HG03139 (cell line): ENCODE results near the gene SGTB.
A peak's percentile ranks its signal among the peaks of the same experiment; 100 is the strongest.

Source experiments
- ATAC-seq: cut with Tn5 transposase; IDR thresholded peaks from one replicate; pipeline ENCODE4 v1.9.1; 2021; ENCODE audit not compliant: unreplicated experiment

SGTB gene, protein sequence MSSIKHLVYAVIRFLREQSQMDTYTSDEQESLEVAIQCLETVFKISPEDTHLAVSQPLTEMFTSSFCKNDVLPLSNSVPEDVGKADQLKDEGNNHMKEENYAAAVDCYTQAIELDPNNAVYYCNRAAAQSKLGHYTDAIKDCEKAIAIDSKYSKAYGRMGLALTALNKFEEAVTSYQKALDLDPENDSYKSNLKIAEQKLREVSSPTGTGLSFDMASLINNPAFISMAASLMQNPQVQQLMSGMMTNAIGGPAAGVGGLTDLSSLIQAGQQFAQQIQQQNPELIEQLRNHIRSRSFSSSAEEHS

DNA sequence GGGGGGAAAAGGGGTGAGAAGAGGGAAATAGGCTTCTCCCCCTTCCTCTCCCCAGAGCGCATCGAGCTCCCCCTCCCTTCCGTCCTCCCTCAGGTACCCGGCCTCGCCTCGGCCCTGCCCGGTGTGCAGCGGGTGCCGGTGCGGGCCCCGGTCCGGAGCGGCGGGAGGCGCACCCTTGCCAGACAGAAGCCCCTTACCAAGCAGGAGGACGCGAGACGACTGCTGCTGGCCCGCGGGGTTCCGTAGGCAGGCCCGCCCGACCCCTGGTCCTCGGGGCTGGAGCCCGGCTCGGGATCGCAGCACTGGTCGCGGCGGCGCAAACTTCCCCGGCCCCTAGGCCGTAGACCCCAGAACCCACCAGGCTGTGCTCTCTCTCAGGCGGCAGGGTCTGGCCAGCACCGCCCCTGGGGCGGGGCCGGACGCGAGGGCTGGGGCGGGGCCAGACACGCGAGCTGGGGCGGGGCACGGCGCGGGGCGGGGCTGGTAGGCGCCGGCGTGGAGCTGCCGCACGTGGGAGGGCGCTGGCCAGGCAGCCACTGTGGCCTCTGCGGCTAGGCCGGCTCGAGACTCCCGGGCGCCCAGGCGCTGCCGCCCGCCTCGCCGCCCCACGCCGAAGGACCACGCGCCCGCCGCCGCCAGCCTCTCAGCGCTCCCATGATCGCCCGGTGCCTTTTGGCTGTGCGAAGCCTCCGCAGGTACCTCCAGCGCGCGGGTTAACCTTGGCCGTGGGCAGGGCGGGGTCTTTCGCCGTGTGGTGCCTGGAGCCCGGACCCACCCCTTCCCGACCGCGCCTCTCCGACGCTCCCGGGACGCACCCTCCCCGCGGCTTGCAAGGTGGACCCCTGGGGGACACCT is at the start of gene SGTB, which contains the start of gene NLN:
Gene SGTB, minus strand, starts transcription at position 390 of the 855 bp plus-strand sequence. CDS start 1,302 bp downstream, outside the sequence.
Gene NLN, plus strand, starts transcription at position 486 of the 855 bp plus-strand sequence. Its CDS starts 169 bp downstream, at position 655.
- ATAC-seq, result peak; percentile 81

DNA sequence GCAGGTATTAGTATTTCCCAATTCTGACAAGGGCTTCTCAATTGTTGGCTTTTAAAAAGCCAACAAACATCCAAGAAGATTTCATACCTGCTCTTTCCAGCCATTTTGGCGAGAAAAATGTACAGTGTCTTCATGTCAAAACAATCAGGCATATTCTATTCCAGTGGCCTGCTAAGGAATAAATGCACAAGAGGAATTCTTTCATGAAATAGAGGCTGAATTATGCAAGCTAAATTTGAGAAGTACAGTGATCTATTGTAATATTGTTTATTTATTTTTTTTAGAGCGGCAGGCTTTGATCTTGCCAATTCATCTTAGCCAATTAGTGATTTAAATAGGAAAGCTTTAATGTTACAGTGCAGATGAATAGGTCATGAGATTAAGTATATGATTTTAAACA is 49.4 kb upstream of the SGTB start:
- ATAC-seq, result no peak

DNA sequence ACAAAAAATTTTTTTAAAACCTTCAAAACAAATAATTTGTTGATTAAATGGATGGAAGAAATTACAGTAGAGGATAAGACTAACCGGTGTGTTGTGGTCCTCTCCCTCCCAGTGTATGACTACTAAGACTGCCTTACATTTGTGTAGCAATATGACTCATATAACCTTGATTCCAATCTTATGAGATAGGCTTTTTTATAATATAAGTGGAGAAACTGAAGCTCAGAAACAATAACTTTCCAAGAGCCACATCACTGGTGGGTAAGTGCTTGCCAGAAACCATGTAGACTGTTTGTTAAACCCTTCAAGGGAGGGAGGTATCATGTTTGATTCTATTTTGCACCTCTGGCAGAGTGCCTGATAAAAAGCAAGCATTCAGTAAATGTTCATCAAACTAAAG is 47.6 kb upstream of the SGTB start:
- no peak for ATAC-seq

DNA sequence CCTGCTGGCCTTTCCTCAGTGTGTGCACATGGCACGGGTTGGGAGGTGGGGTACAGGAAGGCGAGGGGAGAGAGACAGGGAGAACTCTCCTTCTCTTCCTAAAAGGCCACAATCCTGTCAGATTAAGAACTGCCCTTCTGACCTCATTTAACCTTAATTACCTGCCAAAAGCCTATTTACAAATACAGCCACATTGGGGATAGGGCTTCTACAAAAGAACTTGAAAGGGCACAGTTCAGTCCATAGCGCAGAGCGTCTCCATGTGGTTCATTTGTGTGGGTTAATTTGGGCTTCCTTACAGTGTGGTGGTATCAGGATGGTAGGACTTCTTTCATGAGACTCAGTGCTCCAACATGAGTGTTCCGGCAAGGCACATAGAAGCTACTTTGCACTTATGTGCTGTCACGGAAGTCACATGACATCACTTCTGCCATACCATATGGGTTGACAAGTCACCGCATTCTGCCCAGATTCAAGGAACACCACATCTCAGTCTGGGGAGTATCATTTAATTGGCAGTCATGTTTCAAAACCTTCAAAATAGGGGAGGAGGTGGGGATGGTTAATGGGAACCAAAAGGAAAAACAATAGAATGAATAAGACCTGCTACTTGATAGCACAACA is 46.9 kb upstream of the SGTB start:
- no peak for ATAC-seq

DNA sequence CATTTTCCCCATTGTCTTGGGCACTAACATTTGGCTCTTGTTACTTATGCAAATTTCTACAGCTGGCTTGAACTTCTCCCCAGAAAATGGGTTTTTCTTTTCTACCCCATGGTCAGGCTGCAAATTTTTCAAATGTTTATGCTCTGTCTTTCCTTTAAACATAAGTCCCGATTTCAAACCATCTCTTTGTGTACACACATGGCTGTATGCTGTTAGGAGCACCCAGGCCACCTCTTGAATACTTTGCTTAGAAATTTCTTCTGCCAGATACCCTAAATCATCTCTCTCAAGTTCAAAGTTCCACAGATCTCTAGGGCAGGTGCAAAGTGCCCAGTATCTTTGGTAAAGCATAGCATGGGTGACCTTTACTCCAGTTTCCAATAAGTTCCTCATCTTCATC is 45.7 kb upstream of the SGTB start:
- no peak for ATAC-seq

DNA sequence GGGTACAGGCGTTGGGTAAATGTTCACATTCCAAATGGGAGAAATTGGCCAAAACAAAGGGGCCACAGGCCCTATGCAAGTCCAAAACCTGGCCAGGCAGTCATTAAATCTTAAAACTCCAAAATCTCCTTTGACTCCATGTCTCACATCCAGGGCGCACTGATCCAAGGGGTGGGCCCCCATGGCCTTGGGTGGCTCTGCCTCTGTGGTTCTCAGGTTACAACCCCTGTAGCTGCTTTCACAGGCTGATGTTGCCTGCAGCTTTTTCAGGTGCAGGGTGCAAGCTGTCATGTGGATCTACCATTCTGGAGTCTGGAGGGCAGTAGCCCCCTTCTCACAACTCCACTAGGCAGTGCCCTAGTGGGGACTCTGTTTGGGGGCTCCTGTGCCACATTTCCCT is 44.9 kb upstream of the SGTB start:
- no peak for ATAC-seq

DNA sequence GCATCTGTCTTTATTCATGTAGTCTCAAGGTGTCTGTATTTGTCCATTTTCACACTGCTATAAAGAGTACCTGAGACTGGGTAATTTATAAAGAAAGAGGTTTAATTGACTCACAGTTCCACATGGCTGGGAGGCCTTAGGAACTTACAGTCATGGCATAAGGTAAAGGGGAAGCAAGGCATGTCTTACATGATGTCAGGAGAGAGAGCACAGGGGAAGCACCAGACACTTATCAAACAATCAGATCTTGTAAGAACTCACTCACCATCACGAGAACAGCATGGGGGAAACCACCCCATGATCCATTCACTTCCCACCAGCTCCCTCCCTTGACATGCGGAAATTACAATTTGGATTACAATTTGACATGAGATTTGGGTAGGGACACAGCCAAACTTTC is 44.3 kb upstream of the SGTB start:
- ATAC-seq, result no peak

DNA sequence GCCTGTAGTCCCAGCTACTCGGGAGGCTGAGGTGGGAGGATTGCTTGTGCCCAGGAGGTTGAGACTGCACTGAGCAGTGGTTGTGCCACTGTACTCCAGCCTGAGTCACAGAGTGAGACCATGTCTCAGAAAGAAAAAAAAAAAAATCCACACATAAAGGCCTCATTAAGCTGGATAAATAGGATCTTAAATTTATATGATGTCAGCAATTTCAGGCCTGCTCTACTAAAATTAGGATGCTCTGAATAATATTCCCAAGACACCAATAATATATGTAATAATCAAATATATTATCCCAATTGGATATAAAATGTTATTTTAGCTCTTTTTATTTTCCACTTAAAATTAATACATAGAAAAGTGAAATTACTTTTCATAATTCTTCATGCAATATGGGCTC is 43.7 kb upstream of the SGTB start:
- no peak for ATAC-seq

DNA sequence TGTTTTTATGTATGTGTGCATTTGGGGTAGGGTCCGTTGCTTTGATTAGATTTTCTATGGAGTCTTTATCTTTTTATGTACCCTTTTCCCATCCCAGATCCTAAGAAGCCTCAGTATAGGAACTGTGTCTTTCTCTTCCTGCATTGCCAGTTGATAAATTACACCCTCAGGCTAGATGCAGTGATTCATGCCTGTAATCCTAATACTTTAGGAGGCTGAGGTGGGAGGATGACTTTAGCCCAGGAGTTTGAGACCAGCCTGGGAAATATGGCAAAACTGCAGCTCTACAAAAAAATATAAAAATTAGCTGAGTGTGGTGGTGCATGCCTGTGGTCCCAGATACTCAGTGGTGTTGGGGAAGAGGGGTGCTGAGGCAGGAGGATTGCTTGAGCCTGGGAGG is 40.3 kb upstream of the SGTB start:
- ATAC-seq, result no peak

DNA sequence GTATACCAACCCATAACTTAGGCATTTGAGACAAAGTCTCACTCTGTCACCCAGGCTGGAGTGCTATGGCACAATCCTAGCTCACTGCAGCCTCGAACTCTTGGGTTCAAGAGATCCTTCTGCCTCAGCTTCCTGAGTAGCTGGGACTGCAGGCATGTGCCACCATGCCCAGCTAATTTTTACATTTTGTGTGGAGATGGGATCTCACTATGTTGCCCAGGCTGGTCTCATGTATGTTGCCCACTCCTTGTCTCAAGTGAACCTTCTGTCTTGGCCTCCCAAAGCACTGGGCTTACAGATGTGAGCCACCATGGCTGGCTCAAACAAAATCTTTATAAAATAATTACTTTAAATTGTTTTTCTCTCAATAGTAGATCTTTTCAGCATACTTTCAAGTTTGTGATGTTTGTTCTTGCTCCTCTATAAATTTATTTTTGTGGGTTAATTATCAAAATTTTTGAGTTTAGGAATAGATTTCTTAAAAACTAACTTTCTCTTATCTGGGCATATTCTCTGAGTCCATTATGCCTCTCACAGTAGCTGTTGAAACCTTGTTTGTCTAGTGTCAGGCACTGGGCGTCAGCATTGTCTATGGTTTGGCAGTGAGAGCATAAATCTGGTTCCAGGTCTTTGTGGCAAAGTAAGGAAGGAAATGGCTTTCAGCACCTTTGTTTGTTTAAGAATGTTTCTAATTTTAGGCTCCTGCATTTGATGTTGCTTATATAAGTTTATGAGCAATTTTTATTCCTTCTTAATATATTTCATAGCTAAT is 38.8 kb upstream of the SGTB start:
- peak; percentile 69 for ATAC-seq

DNA sequence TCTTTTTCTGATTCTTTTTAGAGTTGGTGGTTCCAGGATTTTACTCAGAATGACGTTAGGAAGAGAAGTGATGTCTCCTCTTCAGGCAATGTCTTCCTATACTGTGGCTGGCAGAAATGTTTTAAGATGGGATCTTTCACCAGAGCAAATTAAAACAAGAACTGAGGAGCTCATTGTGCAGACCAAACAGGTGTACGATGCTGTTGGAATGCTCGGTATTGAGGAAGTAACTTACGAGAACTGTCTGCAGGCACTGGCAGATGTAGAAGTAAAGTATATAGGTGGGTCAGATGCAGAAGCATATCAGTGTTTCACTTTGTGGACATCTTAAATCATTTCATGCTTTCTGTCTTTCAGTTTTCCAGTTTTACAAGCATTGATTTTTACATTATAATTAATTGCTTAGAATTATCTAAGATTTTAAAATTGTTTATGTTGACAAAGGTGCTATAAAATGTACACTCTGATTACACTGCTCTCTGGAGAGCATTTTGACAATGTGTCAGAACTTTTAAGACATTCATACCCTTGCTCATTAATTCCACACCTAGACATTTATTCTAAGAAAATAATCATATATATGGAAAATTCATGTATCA is 36.7 kb upstream of the SGTB start:
- no peak for ATAC-seq

DNA sequence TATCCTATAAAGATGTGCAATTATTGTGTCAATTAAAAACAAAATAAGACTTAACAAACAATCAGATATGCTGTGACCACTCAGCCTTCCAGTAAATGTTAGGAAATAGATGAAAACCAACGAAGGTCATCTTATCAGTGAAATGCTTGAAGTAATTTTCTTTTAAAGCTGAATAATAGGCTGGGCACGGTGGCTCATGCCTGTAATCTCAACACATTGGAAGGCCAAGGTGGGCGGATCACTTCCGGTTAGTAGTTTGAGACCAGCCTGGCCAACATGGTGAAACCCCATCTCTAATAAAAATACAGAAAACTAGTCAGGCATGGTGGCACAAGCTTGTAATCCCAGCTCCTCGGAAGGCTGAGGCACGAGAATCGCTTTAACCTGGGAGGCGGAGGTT is 31.3 kb upstream of the SGTB start:
- ATAC-seq, result no peak

DNA sequence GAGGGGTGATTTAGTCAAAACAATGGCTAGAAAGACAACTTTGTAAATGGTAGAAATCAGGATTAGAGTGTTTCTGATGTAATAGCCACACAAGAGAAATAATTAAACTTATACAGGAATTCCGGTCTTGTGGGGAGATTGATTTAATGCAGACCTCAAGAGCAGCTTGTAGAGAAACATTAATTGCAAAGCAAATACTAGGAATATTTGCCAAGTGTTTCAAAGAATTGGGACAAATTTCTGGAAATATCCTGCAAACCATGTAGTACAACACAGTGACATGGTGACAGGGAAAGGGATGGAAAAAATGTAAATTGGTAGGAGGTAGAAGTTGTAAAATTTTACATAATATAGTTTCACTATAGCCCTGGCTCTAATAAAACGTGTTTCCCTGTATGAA is 29.0 kb upstream of the SGTB start:
- ATAC-seq, result no peak

DNA sequence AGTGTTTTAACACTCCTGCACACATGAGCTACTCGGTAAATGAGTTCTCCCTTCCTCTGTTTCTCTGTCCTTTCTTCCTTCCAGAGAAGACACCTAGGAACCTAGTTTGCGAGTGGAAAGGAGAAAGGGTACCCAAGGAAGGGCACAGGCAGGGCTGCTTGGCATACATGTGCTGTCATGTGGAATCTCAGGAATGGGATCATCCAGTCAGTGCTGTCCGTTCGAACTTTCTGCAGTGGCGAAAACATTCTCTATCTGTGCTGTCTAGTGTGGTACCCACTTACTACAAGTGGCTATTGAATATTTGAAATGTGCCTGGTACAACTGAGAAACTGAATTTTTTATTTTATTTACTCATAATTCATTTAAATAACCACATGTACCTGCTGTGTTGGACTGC is 28.0 kb upstream of the SGTB start:
- ATAC-seq, result no peak

DNA sequence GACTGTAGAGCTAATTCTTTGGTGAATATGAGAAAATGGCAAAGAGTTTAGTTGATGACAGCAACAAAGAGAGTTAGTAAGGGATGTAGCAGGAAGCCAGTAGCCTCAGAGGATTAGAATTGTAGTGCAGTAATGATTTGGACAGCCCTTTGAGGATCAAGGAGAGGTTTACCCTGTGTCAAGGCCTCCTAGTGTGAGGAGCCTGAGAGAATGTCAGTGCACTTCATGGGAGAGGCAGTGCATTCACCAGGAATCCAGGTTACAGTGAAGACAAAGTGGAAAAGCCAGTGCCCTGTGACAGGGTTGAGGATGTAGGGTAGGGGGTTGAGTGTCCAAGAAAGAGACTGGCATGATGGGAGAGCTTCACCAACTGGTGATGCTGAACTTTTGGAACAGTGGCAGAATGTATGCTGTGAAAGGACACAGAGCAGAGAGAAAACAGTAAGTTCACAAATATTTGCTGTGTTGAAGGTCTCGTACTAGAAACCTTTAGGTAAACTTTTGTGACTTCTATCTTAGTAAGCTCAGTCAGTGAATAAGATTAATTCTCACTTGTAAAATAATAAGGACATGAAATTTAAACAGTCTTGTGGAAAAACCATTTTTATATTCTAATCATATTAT is 27.4 kb upstream of the SGTB start:
- ATAC-seq, result no peak

DNA sequence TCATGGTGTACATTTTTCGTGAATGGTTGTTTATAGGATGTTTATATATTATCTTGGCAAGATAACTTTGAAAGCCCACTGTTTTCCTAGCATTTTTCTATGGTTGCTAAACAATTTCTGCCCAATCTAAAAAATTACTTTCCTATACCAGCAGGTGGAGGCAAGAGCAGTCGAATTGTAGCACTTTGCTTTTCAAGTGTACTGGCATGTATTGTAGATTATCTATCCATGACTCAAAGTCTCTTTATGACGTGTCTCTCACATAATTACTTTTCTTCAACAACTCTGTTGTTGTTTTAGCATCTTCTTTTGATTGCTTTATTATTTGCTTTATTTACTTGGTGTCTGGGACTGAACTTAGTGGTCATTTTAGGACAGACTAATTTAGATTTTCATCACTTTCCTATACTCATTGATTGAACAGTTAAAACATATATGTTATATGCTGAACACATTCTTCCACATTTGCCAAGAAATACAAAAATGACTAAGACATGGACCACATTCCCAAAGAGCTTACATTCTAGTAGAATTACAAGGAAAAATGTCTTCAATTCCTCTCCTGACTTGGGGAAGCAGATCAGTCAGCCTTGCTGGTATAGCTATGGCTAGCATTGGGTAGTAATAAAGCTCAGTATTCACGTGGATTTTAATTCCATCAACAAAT is 20.8 kb upstream of the SGTB start:
- ATAC-seq, result peak; percentile 77

DNA sequence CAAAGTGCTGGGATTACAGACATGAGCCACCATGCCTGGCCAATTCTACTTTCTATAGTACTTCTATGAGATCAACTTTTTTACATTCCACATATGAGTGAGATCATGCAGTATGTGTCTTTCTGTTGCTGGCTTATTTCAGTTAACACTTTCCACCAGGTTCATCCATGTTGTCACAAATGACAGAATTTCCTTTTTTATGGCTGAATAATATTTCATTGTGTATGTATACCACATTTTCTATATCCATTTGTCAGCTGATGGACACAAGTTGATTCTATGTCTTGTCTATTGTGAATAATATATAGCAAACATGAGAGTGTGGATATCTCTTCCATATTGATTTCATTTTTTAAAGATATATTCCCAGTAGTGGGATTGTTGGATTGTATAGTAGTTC is 17.3 kb upstream of the SGTB start:
- no peak for ATAC-seq

DNA sequence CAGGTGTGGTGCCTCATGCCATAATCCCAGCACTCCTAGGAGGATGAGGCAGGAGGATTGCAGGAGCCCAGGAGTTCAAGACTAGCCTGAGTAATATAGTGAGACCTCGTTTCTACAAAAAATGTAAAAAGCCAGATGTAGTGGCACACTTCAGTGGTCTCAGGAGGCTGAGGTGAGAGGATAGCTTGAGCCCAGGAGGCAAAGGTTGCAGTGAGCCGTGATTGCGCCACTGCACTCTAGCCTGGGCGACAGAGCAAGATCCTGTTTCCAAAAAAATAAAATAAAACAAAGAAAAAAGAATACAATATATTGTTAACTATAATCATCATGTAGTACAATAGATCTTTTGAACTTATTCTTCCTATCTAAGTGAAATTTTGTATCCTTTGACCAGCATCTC is 16.4 kb upstream of the SGTB start:
- ATAC-seq, result no peak

DNA sequence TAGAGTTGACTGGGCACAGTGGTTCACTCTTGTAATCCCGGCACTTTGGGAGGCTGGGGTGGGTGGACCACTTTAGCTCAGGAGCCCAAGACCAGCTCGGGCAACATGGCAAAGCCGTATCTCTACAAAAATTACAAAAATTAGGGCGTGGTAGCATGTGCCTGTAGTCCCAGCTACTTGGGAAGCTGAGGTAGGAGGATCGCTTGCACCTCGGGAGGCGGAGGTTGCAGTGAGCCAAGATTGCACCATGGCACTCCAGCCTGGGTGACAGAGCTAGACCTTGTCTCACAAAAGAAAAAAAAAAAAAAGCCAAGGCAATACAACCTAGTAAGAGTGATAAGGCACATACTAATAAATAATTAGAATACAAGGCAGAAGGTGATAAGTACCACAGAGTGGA is 15.9 kb upstream of the SGTB start:
- no peak for ATAC-seq

DNA sequence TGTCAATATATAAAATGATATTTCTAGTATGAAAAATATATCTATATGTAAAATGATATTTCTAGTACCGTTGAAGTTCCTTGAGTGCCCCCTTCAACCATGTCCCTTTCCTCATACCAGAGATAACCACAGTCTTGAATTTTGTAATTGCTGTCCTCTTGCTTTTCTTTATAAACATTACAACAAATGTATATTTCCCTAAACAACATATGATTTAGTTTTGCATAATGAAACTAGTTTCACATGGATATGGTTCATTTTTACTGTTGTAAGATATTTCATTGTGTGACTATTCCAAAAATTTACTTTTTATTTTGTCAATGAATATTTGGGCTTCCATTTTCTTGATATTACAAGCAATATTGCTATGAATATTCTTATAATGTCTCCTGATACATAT is 14.1 kb upstream of the SGTB start:
- ATAC-seq, result no peak
